Activated CD4-positive, alpha-beta memory T cell treated with anti-CD3 and anti-CD28 coated beads for 36 hours (primary cell): ENCODE measurements around the gene PTPN9. TPM values are rescaled to one million over a fixed set of nuclear protein-coding genes. Genes with fewer than 3 reads are reported as not detected.
"Not testable (repeated sequence)": the region's sequence is repeated elsewhere in the genome, so short reads cannot be mapped to it uniquely, and the experiment has no call there.

ENCODE experiments used
- CTCF ChIA-PET: fragments of 350-600 bp; sonication (Branson Sonifier 250); formaldehyde crosslinking; loops from one replicate; lab custom pipeline; 2021; ENCODE audit warnings: antibody characterized with exemption, inconsistent platforms; lab: Charles Lee
- POLR2A ChIA-PET: fragments of 350-600 bp; sonication (Branson Sonifier 250); formaldehyde crosslinking; loops from one replicate; lab custom pipeline; 2021; ENCODE audit warnings: antibody characterized with exemption; lab: Charles Lee
- DNase-seq: peaks from one replicate; pipeline ENCODE4 v3.0.0-alpha.2; 2020
- H3K27ac Mint-ChIP-seq: one replicate; pipeline ENCODE4 v1.8.0; 2021; ENCODE audit warnings: mixed read lengths
- H3K27me3 Mint-ChIP-seq: one replicate; pipeline ENCODE4 v1.8.0; 2021; ENCODE audit warnings: mixed read lengths
- H3K36me3 Mint-ChIP-seq: one replicate; pipeline ENCODE4 v1.8.0; 2021; ENCODE audit warnings: mixed read lengths
- H3K4me1 Mint-ChIP-seq: one replicate; pipeline ENCODE4 v1.8.0; 2021; ENCODE audit warnings: low read depth, mixed read lengths
- H3K4me3 Mint-ChIP-seq: one replicate; pipeline ENCODE4 v1.8.0; 2021; ENCODE audit warnings: mild to moderate bottlenecking, mixed read lengths
- H3K9me3 Mint-ChIP-seq: one replicate; pipeline ENCODE4 v1.8.0; 2021; ENCODE audit warnings: mixed read lengths
- intact Hi-C: fragments of 100-400 bp; cut with micrococcal nuclease; formaldehyde crosslinking; loops from one replicate; pipeline ENCODE4 v1.15.1; 2023
- total RNA-seq, 2 experiments: library from RNA; stranded (reverse); gene quantifications; one replicate each; pipeline ENCODE4 v1.2.3, GENCODE V29; 2021

The PTPN9 gene
- total RNA-seq, 2 experiments from 2014 or later: 19.2 to 20.9 TPM

DNA sequence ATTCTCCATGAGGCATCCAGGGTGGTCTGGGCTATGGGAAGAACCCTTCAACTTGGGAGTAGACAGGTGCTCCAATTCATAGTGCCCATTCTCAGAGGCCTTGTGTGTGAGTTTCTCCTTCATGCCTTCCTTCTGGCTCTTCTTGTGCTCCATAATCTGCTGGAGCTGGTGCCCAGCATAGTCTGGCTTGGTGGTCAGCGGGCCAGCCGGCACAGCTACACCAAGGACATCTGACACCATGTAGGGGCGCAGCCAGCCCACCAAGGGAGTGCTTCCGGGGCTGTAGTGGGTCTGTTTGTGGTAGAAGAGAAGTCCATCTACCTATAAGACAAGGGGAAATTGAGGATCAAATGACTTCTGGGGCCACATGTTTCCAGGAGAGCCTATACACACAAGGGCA is 19.2 kb upstream of the PTPN9 start:
- DNase-seq: no peak
- Mint-ChIP-seq H3K9me3 (no peaks in the 10 kb centered on the region), H3K27ac (peak overlapping the region; percentile 43), H3K4me1 (peaks cover 18% of the 10 kb centered on the region), H3K36me3 (peaks cover 43% of the 10 kb centered on the region), H3K27me3 (no peaks in the 10 kb centered on the region), H3K4me3 (no peak overlapping the region)
- CTCF ChIA-PET: interaction anchor here (0.6 to 2.9 kb wide), 13 partner anchors 8 to 230 kb away, joined by 3 to 19 read pairs (median 4); partner anchors contain the start of genes IMP3, MAN2C1, PTPN9 and SNUPN
- POLR2A ChIA-PET: interaction anchor here (1.0 to 2.3 kb wide), 3 partner anchors 9 to 20 kb away, joined by 5 to 18 read pairs (median 7); partner anchors contain the start of gene PTPN9
- intact Hi-C loops: loop anchor here (5.0 kb wide), 1 partner anchor 44 kb away; the partner anchor contains the start of gene IMP3

DNA sequence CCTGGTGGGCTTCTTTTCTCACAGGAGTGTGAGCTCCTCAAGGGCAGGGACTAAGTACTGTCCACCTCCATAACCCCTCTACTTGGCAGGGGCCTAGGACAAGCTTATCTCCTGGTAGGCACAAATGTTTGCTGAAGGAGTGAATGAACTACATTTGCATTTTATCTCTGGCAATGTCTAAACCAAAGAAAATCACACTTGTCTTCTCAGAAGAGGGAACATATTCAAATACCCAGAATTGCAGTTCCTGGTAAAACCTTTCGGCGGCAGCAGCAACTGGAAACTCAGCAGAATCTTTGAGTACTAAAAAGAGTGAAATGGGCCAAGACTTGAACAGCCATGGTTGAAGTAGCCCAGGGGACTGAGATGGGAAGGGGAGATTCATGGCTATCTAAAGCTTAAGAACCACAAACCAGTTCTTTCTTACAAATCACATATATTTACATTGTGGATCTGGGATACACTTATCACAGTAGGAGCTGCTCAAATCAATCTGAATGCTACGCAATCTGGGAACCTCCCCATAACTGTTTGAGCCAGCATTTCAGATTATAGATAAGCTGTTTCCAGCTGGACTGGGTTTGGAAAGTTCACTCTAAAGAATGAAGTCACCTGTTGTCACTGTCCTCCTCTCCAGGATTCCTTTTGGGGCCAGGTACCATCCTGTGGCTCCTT is 18.7 kb upstream of the PTPN9 start:
- H3K27me3 Mint-ChIP-seq: no peaks in the 10 kb centered on the region
- peak overlapping the region; percentile 43 for H3K27ac Mint-ChIP-seq
- CTCF ChIA-PET: interaction anchor here (0.5 to 2.9 kb wide), 18 partner anchors 9 to 229 kb away, joined by 3 to 19 read pairs (median 4); partner anchors contain the start of genes IMP3, MAN2C1, PTPN9 and SNUPN
- intact Hi-C loops: loop anchor here (1.0 to 5.0 kb wide), 2 partner anchors 9 to 44 kb away; partner anchors contain the start of gene IMP3
- DNase-seq: peak; percentile 65
- no peaks in the 10 kb centered on the region for H3K9me3 Mint-ChIP-seq
- peaks cover 18% of the 10 kb centered on the region for H3K4me1 Mint-ChIP-seq
- H3K36me3 Mint-ChIP-seq: peaks cover 43% of the 10 kb centered on the region
- H3K4me3 Mint-ChIP-seq: no peak overlapping the region
- POLR2A ChIA-PET: interaction anchor here (0.8 to 2.3 kb wide), 5 partner anchors 10 to 43 kb away, joined by 3 to 18 read pairs (median 5); partner anchors contain the start of gene PTPN9

DNA sequence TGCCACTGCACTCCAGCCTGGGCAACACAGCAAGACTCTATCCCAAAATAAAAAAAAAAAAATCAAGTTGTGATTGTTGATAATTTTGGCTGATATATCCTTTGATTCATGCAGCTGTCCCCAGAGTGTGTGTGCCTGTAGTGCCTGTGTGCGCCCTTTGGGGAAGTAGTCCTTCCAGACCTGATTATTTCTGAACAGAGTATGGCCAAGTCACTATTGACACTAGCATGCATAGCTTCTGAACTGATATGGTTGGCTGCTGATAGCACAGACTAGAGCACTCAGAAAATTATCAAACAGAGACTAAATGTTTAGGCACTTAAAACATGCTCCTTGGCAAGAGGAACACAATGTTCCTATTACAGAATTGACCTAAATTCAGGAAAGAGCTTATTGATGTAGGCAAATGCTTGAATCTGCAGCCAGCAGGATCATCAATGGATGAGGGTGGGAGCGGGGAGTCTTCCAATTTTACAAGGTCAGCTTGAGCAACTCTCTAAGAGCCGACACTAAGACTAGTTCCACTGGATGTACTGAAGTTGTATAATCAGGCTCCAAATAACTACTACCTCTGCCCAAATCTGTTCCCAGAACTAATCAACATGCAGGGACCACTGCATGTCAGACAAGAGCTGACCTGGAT is 17.7 kb upstream of the PTPN9 start:
- Mint-ChIP-seq H3K27me3 (no peaks in the 10 kb centered on the region), H3K4me3 (no peak overlapping the region), H3K9me3 (no peaks in the 10 kb centered on the region), H3K36me3 (peaks cover 43% of the 10 kb centered on the region), H3K4me1 (peaks cover 18% of the 10 kb centered on the region), H3K27ac (peak overlapping the region; percentile 43)
- intact Hi-C loops: loop anchor here (1.0 to 5.0 kb wide), 2 partner anchors 10 to 45 kb away; partner anchors contain the start of gene IMP3
- ChIA-PET CTCF (interaction anchor here (0.5 to 2.9 kb wide), 14 partner anchors 10 to 228 kb away, joined by 3 to 19 read pairs (median 4); partner anchors contain the start of genes IMP3, MAN2C1, PTPN9 and SNUPN), POLR2A (interaction anchor here (0.6 to 2.3 kb wide), 4 partner anchors 11 to 56 kb away, joined by 4 to 18 read pairs (median 6); partner anchors contain the start of gene PTPN9)
- DNase-seq: no peak

DNA sequence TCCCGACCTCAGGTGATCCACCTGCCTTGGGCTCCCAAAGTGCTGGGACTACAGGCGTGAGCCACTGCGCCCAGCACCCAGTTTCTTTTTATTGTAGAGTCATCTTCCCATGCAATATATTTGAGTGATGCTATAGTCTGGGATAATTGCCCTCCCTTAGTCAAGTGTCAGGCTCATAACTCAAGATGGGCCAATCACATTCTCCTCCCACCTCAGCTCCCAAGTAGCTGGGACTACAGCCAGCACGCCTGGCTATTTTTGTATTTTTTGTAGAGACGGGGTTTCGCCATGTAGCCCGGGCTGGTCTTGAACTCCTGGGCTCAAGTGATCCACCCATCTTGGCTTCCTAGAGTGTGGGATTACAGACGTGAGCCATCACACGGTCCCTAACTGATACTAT is 15.2 kb upstream of the PTPN9 start:
- H3K27me3 Mint-ChIP-seq: no peaks in the 10 kb centered on the region
- intact Hi-C loops: no loop called here
- DNase-seq: no peak
- ChIA-PET POLR2A (no interaction called here), CTCF (no interaction called here)
- no peaks in the 10 kb centered on the region for H3K9me3 Mint-ChIP-seq
- H3K36me3 Mint-ChIP-seq: peaks cover 27% of the 10 kb centered on the region
- H3K27ac Mint-ChIP-seq: no peak overlapping the region
- H3K4me1 Mint-ChIP-seq: peaks cover 26% of the 10 kb centered on the region
- H3K4me3 Mint-ChIP-seq: no peak overlapping the region

DNA sequence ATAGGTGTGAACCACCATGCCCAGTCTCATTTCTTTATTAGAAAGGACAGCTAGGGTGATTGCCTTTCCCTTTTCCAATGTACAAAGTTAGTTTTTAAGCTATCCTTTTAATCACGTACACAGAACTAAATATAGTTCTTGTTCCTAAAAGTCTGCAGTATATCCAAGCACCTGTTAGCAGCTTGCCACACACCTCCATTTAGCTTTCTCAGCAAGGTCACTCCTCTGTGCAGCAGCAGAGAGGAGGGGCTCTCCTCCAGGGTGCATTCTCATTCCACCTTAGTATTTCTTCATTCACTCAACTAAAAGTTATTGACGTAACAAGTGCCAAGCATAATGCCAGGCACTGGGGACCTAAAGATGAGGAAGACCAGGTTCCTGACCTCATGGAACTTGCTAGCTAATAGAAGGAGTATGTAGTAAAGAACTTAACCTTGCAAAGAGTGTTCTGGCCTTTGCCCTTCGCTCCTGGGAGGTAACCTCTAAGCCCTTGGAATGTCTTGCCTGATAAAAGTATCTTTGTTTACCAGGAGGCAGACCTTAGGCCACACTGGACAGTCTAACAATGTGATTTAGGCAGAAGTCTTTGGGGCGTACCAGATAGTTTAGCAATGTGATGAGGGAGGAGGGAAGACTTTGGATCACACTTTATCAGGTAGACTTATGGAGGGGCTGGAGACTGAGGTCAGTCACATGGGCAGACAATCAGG is 12.7 kb upstream of the PTPN9 start:
- Mint-ChIP-seq H3K27me3 (no peaks in the 10 kb centered on the region), H3K4me3 (no peak overlapping the region), H3K9me3 (no peaks in the 10 kb centered on the region), H3K4me1 (peaks cover 10% of the 10 kb centered on the region), H3K36me3 (peaks cover 18% of the 10 kb centered on the region), H3K27ac (no peak overlapping the region)
- ChIA-PET CTCF (interaction anchor here (0.6 to 1.7 kb wide), 2 partner anchors 48 to 94 kb away, joined by 3 to 4 read pairs; partner anchors contain the start of gene IMP3), POLR2A (no interaction called here)
- intact Hi-C loops: no loop called here
- DNase-seq: no peak

DNA sequence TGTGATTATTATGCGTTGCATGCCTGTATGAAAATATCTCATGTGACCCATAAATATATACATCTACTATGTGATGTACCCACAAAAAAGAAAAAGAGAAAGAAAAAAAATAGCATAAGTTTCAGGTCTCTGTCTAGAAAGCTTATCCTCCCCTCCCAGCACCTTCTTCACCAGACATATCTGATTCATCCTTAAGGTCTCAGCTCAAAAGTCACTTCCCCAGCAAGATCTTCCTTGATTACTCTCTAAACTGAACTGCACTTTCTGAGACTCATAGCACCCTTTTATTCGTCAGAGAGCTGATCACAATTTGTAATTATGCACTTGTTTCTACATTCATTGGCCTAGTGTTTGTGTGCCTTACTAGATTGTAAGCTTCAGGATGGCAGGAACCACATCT is 11.1 kb upstream of the PTPN9 start:
- DNase-seq: no peak
- peaks cover 10% of the 10 kb centered on the region for H3K4me1 Mint-ChIP-seq
- H3K36me3 Mint-ChIP-seq: peaks cover 13% of the 10 kb centered on the region
- H3K27me3 Mint-ChIP-seq: no peaks in the 10 kb centered on the region
- no peak overlapping the region for H3K4me3 Mint-ChIP-seq
- ChIA-PET CTCF (interaction anchor here (1.7 kb wide), 1 partner anchor 50 kb away, joined by 4 read pairs; the partner anchor contains the start of gene IMP3), POLR2A (no interaction called here)
- no peaks in the 10 kb centered on the region for H3K9me3 Mint-ChIP-seq
- H3K27ac Mint-ChIP-seq: peak overlapping the region; percentile 1
- intact Hi-C loops: no loop called here

DNA sequence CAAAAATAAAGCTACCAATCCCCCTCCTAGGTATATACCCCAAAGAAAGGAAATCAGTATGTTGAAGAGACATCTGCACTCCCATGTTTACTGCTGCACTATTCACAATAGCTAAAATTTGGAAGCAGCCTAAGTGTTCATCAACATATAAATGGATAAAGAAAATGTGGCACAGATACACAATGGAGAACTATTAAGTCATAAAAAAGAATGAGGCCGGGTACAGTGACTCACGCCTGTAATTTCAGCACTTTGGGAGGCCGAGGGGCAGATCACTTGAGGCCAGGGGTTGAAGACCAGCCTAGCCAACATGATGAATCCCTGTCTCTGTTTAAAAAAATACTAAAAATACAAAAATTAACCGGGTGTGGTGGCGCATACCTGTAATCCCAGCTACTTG is 10.0 kb upstream of the PTPN9 start:
- POLR2A ChIA-PET: no interaction called here
- Mint-ChIP-seq H3K9me3 (no peaks in the 10 kb centered on the region), H3K27ac (no peak overlapping the region), H3K36me3 (peaks cover 12% of the 10 kb centered on the region), H3K4me1 (peaks cover 10% of the 10 kb centered on the region), H3K4me3 (no peak overlapping the region), H3K27me3 (no peaks in the 10 kb centered on the region)
- intact Hi-C loops: no loop called here
- CTCF ChIA-PET: no interaction called here
- no peak for DNase-seq

DNA sequence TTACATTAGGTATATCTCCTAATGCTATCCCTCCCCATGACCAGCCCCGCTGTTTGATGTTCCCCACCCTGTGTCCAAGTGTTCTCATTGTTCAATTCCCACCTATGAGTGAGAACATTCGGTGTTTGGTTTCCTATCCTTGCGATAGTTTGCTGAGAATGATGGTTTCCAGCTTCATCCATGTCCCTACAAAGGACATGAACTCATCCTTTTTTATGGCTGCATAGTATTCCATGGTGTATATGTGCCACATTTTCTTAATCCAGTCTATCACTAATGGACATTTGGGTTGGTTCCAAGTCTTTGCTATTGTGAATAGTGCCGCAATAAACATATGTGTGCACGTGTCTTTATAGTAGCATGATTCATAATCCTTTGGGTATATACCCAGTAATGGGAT is 7.3 kb upstream of the PTPN9 start:
- intact Hi-C loops, H3K27me3 Mint-ChIP-seq, DNase-seq, H3K27ac Mint-ChIP-seq, CTCF ChIA-PET, POLR2A ChIA-PET, H3K4me1 Mint-ChIP-seq, H3K4me3 Mint-ChIP-seq, H3K9me3 Mint-ChIP-seq: not testable (repeated sequence)
- H3K36me3 Mint-ChIP-seq: peaks cover 12% of the 10 kb centered on the region

DNA sequence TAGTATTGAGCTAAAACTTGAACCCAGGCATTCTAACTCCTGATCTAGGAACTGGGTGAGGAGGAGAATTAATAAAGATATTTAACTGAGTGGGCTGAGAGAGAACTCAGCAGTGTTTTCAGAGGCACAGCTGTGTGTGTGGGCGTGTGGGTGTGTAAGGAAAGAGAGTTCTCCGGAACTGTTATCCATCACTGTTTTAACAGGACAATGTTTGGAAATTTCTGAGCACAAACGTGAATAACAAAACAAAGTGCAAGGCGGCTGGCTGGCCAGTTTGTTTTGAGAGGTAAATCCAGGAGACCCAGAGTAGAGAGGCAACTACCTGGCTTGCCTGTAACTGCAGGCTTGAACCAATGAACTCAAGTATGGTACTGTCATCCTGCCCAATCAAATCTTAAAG is 5.0 kb upstream of the PTPN9 start:
- no peak overlapping the region for H3K27ac Mint-ChIP-seq
- intact Hi-C loops: no loop called here
- no peak overlapping the region for H3K4me3 Mint-ChIP-seq
- H3K36me3 Mint-ChIP-seq: peaks cover 13% of the 10 kb centered on the region
- POLR2A ChIA-PET: interaction anchor here (1.6 kb wide), 1 partner anchor 13 kb away, joined by 4 read pairs; no protein-coding TSS in a partner anchor
- CTCF ChIA-PET: interaction anchor here (0.9 kb wide), 1 partner anchor 14 kb away, joined by 3 read pairs; no protein-coding TSS in a partner anchor
- no peaks in the 10 kb centered on the region for H3K9me3 Mint-ChIP-seq
- no peak for DNase-seq
- H3K4me1 Mint-ChIP-seq: peaks cover 7% of the 10 kb centered on the region
- H3K27me3 Mint-ChIP-seq: no peaks in the 10 kb centered on the region

DNA sequence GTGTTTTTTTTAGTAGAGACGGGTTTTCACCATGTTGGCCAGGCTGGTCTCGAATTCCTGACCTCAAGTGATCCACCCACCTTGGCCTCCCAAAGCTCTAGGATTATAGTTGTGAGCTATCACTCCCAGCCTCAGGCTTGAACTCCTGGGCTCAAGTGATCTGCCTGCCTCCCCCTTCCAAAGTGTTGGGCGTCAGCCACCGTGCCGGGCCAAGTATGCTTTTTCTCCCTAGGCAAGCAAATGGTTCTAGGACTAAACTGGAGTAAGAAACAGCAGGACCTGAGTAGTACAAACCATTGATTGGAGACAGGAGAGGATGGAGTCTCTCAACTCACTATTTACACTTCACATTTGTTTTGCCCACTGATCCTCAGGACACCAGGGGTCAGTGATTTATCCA is 4.6 kb upstream of the PTPN9 start:
- Mint-ChIP-seq H3K4me1 (peaks cover 5% of the 10 kb centered on the region), H3K36me3 (peaks cover 11% of the 10 kb centered on the region), H3K27me3 (no peaks in the 10 kb centered on the region), H3K9me3 (no peaks in the 10 kb centered on the region), H3K4me3 (no peak overlapping the region), H3K27ac (no peak overlapping the region)
- DNase-seq: no peak
- POLR2A ChIA-PET: interaction anchor here (1.6 kb wide), 1 partner anchor 14 kb away, joined by 4 read pairs; no protein-coding TSS in a partner anchor
- CTCF ChIA-PET: no interaction called here
- intact Hi-C loops: no loop called here

DNA sequence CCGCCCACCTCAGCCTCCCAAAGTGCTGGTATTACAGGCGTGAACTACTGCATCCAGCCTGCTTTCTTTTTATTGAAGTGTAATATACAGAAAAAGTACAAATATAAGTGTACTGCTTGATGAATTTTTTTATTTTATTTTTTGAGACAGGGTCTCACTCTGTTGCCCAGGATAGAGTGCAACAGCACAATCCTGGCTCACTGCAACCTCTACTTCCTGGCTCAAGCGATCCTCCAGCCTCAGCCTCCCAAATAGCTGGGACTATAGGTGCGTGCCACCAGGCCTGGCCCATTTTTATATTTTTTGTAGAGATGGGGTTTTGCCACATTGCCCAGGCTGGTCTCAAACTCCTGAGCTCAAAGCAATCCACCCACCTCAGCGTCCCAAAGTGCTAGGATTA is 3.8 kb upstream of the PTPN9 start:
- H3K4me1 Mint-ChIP-seq, intact Hi-C loops, CTCF ChIA-PET, H3K9me3 Mint-ChIP-seq, DNase-seq, H3K4me3 Mint-ChIP-seq, H3K27ac Mint-ChIP-seq, H3K27me3 Mint-ChIP-seq: not testable (repeated sequence)
- POLR2A ChIA-PET: interaction anchor here (1.6 kb wide), 1 partner anchor 14 kb away, joined by 4 read pairs; no protein-coding TSS in a partner anchor
- peaks cover 15% of the 10 kb centered on the region for H3K36me3 Mint-ChIP-seq
